ENCODE results near the gene SESN1.
A peak's percentile ranks its signal among the peaks of the same experiment; 100 is the strongest.
"Not testable (repeated sequence)": the region's sequence is repeated elsewhere in the genome, so short reads cannot be mapped to it uniquely, and the experiment has no call there.

The SESN1 gene

DNA sequence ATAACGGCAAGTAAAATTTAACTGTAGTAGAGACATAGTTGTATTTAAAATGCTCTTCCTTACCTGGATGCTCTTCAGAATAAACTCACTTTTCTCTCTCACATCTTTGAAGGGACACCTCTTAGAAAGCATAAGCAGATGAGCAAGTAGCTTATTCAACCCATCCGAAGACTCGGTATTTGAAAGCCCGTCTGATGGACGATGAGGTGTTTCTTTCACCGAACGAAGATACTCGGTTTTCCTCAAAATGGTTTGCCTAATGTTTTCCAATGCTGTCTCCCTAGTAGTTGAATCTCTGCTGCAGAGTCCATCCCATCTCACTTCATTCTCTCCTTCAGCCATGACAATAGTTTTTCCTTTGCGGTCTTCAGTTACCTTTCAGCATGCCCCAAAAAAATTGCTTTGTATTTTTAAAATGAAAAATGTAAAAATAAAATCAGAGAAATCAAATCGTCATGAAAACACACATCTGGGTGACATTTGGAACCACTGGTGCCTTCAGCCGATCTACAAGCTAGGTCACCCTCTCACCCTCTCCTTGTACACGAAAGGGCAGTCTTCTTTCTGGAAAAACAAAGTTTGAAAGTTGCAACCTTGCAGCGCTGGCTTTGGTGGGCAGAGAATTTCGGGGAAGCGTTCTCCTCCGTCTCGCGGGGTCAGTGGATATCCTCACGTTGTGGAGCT is 772 bp downstream of the SESN1 start:
- no peak for DNase-seq

DNA sequence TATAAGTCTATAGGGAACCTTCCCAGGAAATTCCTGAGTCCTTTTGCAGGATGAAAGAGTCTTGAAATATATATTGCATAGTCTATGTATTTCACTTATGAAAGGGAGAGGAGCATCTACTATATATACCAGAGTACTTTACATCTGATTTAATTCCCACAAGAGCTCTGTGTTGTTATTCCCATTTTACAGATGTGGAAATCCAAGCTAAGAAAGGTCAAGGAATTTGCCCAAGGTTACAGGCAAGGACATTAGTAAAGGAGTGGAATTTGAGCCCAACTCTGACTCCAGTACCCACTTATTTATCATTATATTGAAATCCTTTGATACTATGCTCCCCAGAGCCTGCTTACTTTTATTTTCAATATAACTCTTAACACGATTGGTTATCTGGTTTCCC is 2.6 kb downstream of the SESN1 start:
- DNase-seq, result no peak

DNA sequence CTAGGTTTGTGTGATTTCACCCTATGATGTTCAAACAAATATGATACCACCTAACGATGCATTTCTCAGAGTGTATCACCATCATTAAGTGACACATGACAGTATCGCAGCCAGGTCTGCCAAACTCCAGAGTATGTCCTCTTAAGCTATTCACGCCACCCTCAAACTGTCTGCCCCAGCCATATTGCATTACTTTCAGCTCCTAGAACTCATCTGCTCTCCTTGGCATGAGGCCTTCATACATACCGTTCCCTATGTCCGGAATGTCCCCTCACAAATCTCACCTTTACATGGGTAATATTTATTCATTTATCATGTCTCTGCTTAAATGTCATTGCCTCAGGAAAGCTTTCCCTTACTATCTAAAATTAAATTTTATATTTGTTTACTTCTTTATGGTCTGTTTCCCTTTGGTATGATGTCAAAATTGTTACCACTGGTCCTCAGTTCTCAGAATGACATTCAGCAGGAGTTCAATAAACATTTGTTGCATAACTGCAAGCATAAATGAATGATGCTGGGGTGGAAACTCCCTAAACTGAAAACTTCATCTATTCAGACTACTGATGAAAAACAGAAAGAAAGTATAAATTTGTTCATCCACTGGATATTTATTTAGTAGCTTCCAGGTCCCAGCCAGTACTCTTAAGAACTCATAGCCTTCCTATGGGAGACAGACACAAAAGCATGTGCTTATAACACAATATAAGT is 3.2 kb downstream of the SESN1 start:
- DNase-seq, result no peak

DNA sequence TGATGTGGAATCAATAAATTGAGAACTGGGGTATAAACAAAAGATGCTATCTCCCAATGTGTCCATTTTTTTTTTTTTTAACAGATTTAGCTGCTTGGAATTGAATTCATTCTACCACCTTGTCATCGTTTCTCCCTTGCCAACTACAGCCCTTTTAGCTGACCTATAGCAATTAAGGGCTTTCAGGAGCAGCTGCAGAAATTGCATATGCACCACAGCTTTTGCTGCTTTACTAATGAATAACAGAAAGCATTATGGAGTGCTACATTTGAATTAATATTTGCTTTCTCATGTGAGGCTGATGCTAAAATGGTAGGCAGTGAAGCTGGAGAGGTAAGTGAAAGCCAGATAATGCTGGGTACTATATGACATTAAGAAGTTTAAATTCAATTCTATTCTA is 5.7 kb downstream of the SESN1 start:
- DNase-seq, result no peak

DNA sequence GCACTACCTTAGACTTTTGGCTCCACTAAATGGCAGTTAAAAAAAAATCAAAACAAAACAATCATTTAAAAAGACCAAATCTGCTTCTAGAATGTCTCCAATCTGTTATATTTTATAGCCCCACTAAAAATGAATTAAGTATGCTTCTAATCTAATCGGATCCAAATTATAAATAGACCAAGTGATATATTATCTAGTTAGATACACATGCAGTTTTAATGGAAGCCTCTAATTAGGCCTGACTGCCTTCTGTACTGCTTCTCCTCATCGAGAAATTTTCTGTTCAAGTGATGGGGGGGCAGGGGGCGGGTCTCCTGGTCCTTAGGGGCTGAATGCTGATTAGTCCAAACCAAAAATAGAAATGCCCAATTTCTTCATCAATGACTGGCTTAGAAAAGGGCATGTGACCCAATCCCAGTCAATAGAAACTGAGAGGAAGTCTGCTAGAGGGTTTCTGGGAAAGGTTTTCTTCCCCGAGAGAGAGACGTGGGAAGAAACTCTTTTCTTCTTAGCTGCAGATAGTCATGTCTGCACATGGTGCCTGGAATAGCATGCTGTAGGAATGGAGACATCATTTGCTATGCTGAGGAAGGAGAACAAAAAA is 6.9 kb downstream of the SESN1 start:
- no peak for DNase-seq

DNA sequence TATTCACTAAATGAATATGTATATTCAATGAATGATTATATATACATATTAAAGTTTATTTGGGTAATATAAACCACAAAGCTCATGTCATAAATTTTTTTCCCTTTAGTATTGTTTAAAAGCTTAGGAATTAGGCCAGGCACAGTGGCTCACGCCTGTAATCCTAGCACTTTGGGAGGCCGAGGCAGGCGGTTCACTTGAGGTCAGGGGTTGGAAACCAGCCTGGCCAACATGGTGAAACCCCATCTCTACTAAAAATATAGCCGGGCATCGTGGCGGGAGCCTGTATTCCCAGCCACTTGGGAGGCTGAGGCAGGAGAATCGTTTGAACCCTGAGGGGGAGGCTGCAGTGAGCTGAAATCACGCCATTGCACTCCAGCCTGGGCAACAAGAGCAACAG is 10.5 kb downstream of the SESN1 start:
- not testable (repeated sequence) for DNase-seq

DNA sequence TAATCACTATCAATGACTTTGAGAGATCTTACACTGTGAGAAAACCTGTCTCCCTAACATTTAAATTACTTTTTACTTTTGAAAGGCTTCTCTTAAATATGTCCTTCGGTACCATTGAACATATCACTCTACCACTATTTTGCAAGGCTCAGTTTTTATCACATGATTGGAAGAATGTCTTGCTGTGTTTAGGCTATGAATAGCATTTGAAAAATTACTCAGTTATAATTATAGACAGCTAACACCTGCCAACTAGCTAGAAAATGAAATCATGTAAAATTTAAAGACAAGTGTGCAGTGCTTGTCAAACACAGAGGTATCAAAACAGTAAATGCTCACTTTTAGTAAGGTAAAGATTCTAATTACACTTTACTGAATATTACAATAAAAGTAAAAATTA is 11.0 kb downstream of the SESN1 start:
- no peak for DNase-seq

DNA sequence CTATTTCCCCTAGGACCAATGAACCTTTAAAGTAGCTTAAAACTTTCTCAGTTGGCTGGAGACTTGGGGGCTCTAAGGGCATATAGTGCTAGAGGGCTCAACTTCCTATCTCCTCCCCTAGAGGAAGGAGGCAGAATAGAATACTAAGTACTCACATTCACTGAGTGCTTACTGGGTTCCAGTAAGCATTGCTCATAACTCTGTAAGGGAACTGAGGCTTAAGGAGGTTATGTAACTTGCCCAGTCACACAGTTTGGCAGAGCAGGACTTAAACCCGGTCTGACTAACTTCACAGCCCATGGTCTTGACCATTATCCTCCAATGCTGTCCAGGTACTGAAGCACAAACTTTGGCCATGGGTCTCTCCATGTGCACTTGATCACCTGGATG is 12.5 kb downstream of the SESN1 start:
- DNase-seq, result no peak

DNA sequence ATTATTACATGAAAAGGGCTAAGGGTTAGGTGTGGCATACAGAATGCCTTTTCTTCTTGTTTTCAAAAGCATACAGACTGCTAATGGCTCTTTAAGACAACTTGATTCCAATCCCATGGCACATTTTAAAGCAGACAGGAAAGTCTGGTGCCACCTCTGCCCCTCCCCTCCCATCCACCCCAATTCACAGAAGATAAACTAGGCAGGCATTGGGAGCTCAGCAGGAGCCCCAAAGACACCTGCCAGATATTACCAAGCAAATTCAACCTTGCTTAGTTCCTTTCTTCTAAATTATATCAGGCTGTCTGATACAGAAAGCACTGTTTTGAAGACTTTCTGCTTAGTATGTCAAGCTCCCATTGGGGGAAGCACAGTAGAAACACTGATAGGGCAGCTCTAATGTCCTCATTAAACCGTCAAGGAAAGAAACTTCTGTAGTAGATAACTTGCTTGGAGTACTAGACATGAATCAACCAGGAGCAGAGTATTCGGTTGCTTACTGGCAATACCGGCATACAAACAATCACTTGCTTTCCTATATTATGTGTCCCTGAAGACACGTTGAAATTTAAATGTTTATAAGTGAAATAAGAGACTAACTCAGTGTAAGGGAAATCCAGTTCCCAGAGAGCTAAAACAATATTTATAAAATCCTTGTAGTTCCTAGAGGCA is 13.0 kb downstream of the SESN1 start:
- DNase-seq, result no peak

DNA sequence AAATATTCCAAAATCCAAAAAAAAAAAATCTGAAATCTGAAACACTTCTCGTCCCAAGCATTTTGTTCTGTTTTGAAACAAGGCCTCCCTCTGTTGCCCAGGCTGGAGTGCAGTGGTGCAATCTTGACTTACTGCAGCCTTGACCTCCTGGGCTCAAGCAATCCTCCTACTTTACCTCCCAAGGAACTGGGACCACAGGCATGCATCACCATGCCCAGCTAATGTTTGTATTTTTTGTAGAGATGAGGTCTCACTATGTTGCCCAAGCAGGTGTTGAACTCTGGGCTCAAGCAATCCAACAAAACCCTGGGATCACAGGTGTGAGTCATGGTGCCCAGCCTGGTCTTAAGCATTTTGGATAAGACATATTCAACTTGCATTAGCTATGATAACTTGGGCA is 13.6 kb downstream of the SESN1 start:
- DNase-seq, result no peak

DNA sequence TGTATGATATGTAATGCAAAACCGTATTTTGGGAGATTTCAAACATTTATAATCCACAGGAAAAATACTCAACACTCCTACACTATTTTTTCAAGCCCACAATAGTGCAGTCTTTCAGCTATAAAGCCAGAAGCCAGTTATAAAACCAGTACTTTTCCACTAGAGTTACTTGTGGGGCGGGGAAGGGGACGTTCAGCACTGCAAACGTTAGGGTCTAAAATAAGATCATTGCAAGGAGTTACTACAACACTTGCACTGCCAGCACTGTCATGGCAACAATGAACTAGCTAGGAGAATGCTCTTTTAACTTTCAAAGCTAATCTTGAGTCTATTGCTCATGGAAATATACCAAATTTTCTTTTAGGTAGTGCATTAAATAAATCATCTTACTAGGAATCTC is 14.7 kb downstream of the SESN1 start:
- no peak for DNase-seq

DNA sequence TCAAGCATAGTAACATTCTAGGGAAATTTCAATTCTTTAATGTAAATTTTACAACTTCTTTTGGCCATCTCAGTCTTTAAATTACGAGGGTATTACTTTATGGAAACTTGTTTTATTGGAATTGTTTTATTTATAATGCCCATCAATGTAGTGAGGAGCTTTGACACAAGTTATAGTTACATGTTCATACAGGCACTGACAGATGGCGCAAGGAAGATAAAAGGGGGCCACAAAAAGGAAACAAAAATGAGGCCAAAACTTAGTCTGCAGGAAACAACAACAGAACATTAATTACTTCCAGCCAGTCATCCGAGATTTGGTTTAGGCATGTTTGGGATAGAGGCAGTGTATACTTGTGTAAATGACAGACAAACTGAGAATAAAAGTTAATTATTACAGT is 18.3 kb downstream of the SESN1 start:
- no peak for DNase-seq

DNA sequence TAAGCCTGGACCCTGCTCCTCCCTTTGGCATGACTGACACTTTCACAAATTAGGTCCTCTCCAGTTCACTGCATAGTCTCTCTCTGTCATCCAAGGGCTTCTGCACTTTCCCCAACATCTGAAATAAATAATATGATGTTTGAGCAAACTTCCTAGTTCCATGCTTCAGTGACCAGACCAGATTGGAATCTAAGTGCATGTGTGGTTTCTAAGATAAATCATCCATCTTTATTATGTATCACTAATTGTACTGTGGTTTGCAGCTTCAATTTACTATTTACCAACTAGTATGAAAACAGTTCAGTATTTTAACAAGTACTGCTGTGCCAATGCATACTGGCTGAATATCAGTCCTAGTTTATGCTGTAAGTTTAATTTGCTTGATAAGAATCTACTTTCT is 18.7 kb downstream of the SESN1 start:
- DNase-seq, result no peak

DNA sequence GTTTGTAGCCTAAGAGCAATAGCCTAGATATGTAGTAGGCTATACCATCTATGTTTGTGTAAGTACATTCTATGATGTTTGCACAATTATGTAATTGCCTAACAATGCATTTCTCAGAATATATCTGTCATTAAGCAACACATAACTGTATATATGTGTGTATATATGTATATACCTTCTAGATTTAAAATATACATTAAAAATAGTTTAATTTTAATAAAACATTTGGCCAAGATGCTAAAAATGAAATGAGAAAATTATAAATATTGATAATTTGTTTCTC is 20.6 kb downstream of the SESN1 start:
- no peak for DNase-seq

DNA sequence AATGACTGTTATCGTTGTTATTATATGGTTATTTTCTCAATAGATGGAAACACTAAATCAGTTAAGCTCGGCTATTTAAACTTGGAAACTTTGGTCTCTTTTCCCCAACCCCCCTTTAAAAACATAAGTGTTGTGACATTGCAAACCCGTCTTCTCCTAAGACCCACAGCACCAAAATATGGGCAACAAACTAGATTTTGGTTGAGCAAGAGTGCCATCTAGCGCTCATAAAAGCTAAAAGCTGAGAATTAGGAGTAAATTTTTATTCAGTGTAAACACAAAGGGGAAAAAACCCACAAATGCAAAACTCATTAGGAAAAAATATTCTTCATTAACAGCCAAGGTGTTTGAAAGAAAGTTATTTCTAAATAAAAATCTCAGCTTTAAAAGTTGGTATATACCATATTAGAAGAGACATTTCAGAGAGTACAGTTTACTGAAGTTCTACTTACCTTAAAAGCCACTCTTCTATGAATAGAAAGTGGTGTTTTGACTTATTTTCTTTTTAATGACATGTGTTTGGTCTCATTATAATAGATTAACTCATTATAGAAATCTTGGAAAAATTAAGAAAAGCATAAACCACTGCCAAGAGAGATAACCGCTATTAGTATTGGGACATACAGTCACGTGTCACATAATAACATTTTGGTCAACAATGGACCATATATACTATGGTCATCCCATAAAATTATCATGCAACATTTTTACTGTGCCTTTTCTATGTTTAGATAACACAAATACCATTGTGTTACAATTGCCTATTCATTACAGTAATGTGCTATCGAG is 21.1 kb downstream of the SESN1 start:
- peak; percentile 23 for DNase-seq

DNA sequence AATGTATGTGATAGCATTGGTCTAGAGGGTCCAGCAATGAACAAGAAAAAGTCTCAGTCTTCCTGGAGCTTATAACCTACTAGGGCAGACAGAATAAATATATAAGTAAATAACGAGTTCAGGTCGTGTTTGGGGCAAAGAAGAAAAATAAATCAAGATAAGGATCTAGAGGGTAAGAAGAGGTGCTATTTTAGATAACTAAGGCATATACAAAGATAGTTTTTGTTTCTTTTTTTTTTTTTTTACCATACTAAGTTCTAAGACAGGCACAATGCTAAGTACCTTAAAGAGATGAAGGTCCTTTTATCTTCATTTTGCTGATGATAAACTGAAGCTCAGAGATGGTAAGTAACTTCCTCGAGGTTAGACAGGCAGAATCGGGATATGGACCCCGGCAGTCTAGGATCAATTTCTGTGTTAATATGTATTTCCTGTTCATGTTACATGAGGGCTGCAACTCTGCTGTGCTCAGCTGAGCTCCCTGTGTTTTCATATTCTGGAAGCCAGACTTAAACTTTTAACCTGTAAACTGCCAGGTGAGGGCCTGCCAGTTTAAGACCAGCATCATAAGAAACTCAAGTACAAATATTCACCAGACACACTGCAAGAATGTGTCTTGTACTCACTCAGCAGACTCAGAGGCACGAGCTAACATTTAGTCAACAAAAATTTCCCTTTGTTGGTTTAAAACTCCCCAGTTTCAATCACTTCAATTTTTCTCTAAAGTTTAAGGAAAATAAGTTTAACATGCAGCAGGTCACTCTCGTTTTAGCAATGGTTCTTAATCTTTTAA is 23.3 kb downstream of the SESN1 start:
- DNase-seq, result no peak

DNA sequence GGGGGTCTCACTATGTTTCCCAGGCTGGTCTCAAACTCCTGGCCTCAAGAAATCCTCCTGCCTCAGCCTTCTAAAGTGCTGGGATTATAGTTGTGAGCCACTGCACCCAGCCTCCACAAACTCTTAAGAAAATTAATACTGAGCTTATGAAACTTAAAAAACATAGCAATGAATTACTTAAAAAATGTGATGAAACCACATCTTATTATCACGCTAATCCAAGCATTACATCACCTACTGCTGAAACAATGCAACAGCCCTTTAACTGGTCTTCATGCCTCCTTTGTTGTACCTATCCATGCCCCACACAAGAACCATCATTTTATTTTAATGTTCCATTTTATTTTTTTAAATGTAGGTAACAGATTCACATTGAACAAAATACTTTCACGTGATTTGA is 24.9 kb downstream of the SESN1 start:
- no peak for DNase-seq

DNA sequence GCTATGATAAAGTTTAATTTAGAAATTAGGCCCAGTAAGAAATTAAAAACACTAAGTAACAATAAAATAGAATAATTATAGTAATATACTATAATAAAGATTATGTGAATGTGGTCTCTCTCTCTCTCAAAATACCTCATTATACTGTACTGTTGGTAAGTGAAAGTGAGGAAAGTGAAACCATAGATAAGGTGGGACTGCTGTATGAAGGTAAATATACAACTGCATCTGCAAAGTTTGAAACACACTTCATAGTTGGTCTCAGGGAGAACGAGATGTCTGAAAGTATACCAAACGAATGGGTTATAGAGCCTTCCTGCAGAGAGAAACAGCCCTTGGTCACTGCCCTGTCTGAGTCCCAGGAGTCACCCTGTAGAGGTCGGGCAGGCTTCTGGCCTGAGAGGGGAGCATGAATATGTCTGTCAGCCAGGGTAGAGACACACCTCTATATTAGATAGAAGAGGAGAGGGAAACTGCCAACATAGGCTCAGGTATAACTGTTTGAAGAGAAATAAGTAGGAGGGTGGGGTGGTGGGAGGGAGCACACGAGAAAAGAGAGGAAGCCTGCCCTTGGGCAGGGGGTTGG is 31.8 kb downstream of the SESN1 start:
- DNase-seq, result no peak

DNA sequence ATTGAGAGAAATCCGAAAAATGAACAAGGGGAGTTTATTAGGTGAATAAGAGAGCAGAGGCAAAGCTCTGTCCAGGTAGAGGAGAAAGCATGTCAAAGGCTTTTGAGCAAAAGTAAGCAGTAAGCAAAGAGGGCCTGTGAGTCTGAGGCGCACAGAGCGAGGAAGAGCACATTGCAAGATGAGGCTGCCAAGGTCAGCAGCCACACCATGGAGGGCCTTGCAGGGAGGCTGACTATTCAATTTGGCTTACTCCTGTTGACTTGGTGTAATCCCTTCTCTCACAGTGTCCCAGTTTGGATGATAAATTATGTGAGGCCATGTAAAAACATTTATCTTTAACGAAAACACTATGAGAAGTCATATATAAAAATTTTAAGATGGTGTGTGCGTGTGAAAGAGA is 32.4 kb downstream of the SESN1 start:
- DNase-seq, result no peak

DNA sequence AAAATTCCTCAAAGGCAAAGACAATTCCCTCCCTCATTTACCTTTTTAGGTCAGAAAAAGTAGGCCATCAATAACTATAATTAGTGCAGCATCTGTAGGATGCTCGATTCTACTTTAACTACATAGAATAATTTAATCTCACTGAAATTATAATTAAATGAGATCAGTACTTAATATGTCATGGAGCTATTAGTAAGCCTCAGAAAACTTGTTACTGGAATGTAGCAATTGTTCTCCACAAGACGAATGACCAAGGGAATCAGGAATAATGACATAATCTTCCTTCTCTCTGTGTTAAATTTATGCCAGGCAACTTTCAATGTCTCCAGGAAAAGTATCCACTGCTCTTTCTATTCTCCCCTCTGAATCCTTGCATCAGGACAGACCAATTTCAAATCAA is 34.1 kb downstream of the SESN1 start:
- DNase-seq, result no peak

DNA sequence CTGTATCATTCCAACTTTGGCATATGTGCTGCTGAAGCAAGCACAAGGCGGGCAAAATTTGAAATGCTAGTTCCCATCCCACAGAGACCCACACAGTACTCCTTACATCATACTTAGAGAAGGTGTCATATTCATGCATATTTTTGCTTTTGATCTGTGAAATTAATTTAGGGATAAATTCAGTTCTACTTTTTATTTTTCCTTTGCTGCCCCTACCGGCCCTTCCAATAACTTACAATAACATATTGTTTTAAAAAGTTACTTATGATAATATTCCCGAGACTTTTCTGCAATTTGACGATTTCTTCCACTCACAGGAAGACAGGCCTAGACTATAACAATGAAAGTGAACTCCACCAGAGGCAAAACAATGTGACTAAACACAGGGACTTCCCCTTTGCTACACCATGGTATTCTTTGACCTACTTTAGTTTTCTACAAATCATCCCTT is 35.0 kb downstream of the SESN1 start:
- DNase-seq, result no peak

DNA sequence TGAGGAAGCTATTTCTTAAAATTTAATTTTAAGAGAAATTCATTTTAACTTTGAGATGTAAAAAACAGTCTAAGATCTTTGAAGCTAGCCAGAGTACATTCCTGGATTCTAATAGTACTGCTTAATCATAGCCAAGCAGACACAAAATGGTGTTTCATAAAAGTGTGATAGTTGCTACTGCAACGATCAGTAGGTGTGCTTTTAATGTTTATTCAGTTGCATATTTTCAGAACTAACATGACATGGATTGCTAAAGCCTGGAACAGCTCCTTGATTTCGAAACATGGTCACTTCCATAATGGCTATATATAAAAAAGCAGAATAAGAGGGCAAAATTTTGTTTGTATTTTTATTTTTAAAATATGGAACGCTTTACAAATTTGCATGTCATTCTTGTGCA is 35.5 kb downstream of the SESN1 start:
- no peak for DNase-seq

Data from NCI-H1048 (cell line).